ENCODE data around the gene ZNF532. TPM values are rescaled to one million over a fixed set of nuclear protein-coding genes. Genes with fewer than 3 reads are reported as not detected.

Gene ZNF532
- polyA plus RNA-seq, 3 donors: 0.76 to 18.5 (median 1.7) TPM

- no peak overlapping the region for H3K4me2 ChIP-seq (replicated peaks; ENCODE audit: extremely low read depth, low read length, poor library complexity, severe bottlenecking)
- H4K20me1 ChIP-seq (ENCODE audit: insufficient read depth, low read length): no peaks in the 10 kb centered on the region
- WGBS (ENCODE audit: insufficient coverage): 68% methylated on average over 3 of the region's 5 CpGs
- no peaks in the 10 kb centered on the region for H3K79me2 ChIP-seq (ENCODE audit: insufficient read depth, low read length)
- Mint-ChIP-seq H3K27ac (peak overlapping the region in 1 of 7 donors; percentile 43), H3K36me3 (peaks cover 0 to 17% of the 10 kb centered on the region in 2 donors), H3K27me3 (ENCODE audit: low read depth in 3 of 3) (peaks cover 0 to 3% (median 1%) of the 10 kb centered on the region in 3 donors), H3K4me1 (peaks cover 4% of the 10 kb centered on the region), H3K4me3 (no peak overlapping the region), H3K9me3 (no peaks in the 10 kb centered on the region)
- H3K9ac ChIP-seq (ENCODE audit: insufficient read depth, low read length, poor library complexity, severe bottlenecking): no peak overlapping the region
- DNase-seq: no peak
- H3K4me3 ChIP-seq (replicated peaks in 1 of 3; ENCODE audit: low read depth in 2 of 3, low read length in 3 of 3): no peak overlapping the region
- H3K36me3 ChIP-seq (replicated peaks in 1 of 2; ENCODE audit: control insufficient read depth in 1 of 2, insufficient read depth in 2 of 2, low read length in 2 of 2): no peaks in the 10 kb centered on the region
- intact Hi-C loops (cut with micrococcal nuclease): no loop called here
- no peak overlapping the region for H3K27ac ChIP-seq (ENCODE audit: low read depth in 1 of 2, low read length in 2 of 2)
- no peak for TF ChIP-seq CTCF (IDR thresholded peaks at IDR 0.05)
- H2AFZ ChIP-seq (ENCODE audit: insufficient read depth, low read depth, low read length, poor library complexity, severe bottlenecking): no peak overlapping the region
- H3K9me3 ChIP-seq (replicated peaks in 1 of 2; ENCODE audit: control insufficient read depth in 1 of 2, insufficient read depth in 1 of 2, low read length in 2 of 2): no peaks in the 10 kb centered on the region
- H3K27me3 ChIP-seq (ENCODE audit: control insufficient read depth in 2 of 2, insufficient read depth in 2 of 2, low read length in 2 of 2): no peaks in the 10 kb centered on the region
- H3K4me1 ChIP-seq (ENCODE audit: control insufficient read depth in 1 of 2, insufficient read depth in 2 of 2, low read length in 2 of 2): no peaks in the 10 kb centered on the region
Measured at GRCh38 chr18:58965291-58966004, 100.8 kb downstream of the ZNF532 start.

DNA sequence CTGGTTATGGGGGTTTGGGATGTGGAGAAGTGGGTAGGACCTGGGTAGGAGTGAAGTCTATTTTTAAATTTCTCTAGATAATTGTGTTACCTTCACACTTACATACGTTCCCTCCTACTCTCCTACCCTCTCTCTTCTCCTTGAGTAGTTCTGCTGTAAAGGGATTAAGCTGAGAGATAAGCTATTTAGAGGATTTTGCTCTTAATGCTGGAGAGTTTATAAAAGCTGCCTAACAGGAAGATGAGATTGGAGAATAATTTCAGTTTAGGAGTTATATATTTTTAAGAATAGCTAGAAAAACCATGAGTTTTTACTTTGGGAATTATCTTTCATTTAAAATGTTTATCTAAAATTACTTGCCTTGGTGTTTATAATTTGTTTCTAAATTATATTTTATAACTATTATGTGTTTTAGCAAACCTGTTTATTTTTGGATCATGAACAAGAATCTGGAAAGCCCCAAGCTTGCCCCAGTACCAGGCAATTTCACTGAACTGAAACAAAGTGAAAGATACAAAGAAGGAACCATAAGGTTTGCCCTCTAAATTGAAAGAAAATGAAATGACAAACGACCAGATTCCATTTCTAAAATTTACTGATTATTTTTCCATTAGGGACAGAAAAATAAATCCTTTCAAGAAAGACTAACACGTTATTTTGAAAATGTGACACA is 101.5 kb downstream of the ZNF532 start:
- Histone ChIP-seq H3K9ac (ENCODE audit: insufficient read depth, low read length, poor library complexity, severe bottlenecking) (no peak overlapping the region), H4K20me1 (ENCODE audit: insufficient read depth, low read length) (no peaks in the 10 kb centered on the region), H3K4me3 (replicated peaks in 1 of 3; ENCODE audit: low read depth in 2 of 3, low read length in 3 of 3) (no peak overlapping the region), H3K27me3 (ENCODE audit: control insufficient read depth in 2 of 2, insufficient read depth in 2 of 2, low read length in 2 of 2) (no peaks in the 10 kb centered on the region), H3K9me3 (replicated peaks in 1 of 2; ENCODE audit: control insufficient read depth in 1 of 2, insufficient read depth in 1 of 2, low read length in 2 of 2) (no peaks in the 10 kb centered on the region), H3K27ac (ENCODE audit: low read depth in 1 of 2, low read length in 2 of 2) (no peak overlapping the region), H3K79me2 (ENCODE audit: insufficient read depth, low read length) (no peaks in the 10 kb centered on the region), H3K4me1 (ENCODE audit: control insufficient read depth in 1 of 2, insufficient read depth in 2 of 2, low read length in 2 of 2) (no peaks in the 10 kb centered on the region), H3K4me2 (replicated peaks; ENCODE audit: extremely low read depth, low read length, poor library complexity, severe bottlenecking) (no peak overlapping the region), H3K36me3 (replicated peaks in 1 of 2; ENCODE audit: control insufficient read depth in 1 of 2, insufficient read depth in 2 of 2, low read length in 2 of 2) (no peaks in the 10 kb centered on the region), H2AFZ (ENCODE audit: insufficient read depth, low read depth, low read length, poor library complexity, severe bottlenecking) (no peak overlapping the region)
- Mint-ChIP-seq H3K36me3 (peaks cover 0 to 17% of the 10 kb centered on the region in 2 donors), H3K27ac (peak overlapping the region in 1 of 7 donors; percentile 43), H3K4me3 (no peak overlapping the region), H3K9me3 (no peaks in the 10 kb centered on the region), H3K4me1 (peaks cover 4% of the 10 kb centered on the region), H3K27me3 (ENCODE audit: low read depth in 3 of 3) (peaks cover 0 to 3% (median 1%) of the 10 kb centered on the region in 3 donors)
- DNase-seq: no peak
- TF ChIP-seq CTCF (IDR thresholded peaks at IDR 0.05): no peak
- no CpG with 5 or more reads among the region's 3 CpGs for WGBS (ENCODE audit: insufficient coverage)
- intact Hi-C loops (cut with micrococcal nuclease): no loop called here

Measured in CD14-positive monocyte (primary cell).